ENCODE data around the gene MAPK9.

DNA sequence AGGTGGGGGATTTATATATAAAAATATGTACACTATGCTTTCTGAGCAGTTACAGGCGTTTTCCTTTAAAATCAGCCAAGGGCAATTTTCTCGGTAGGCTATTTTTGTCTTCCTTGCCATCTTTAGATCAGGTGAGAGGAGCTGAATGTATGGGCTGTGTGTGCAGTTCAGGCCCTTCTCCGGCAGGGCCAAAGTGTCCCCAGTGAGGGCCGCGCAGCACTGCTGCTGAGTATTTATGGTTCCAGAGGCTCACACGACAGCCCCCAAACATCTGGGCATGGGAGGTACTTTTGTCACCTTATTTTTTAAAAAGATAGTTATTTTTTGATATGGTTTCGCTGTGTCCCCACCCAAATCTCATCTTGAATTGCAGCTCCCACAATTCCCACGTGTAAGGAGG is 49.7 kb upstream of the MAPK9 start:
- TF ChIP-seq, protein P1, sequence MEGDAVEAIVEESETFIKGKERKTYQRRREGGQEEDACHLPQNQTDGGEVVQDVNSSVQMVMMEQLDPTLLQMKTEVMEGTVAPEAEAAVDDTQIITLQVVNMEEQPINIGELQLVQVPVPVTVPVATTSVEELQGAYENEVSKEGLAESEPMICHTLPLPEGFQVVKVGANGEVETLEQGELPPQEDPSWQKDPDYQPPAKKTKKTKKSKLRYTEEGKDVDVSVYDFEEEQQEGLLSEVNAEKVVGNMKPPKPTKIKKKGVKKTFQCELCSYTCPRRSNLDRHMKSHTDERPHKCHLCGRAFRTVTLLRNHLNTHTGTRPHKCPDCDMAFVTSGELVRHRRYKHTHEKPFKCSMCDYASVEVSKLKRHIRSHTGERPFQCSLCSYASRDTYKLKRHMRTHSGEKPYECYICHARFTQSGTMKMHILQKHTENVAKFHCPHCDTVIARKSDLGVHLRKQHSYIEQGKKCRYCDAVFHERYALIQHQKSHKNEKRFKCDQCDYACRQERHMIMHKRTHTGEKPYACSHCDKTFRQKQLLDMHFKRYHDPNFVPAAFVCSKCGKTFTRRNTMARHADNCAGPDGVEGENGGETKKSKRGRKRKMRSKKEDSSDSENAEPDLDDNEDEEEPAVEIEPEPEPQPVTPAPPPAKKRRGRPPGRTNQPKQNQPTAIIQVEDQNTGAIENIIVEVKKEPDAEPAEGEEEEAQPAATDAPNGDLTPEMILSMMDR (IDR thresholded peaks at IDR 0.05; ENCODE audit: low read depth, low read length): no peak
- no peak for TF ChIP-seq POLR2A (IDR thresholded peaks at IDR 0.05; ENCODE audit: extremely low read depth, insufficient read length)

Data from NB4 (cell line).